Measurements from ENCODE around the gene ADIPOR2. TPM values are rescaled to one million over a fixed set of nuclear protein-coding genes. Genes with fewer than 3 reads are reported as not detected.

ADIPOR2 gene
- total and polyA plus RNA-seq, 10 of the 15 experiments (the other 5 are each of a cell fraction or from before 2014, with no cell fraction given) = 8.6 to 65.0 (median 38.0) TPM

- no peak for TF ChIP-seq SKIL (IDR thresholded peaks at IDR 0.05; ENCODE audit: low read depth, poor library complexity, severe bottlenecking)
- no peak for TF ChIP-seq KLF5 (IDR thresholded peaks at IDR 0.05; ENCODE audit: partially characterized antibody)
- no peak for TF ChIP-seq FOXK2 (IDR thresholded peaks at IDR 0.05)
Observed at GRCh38 chr12:1827826-1828805, 137.2 kb downstream of the ADIPOR2 start (continued).

GRCh38 chr12:1828856-1829255 lies 138.0 kb downstream of the ADIPOR2 start:
- 63% methylated on average over 16 of the region's 16 CpGs for WGBS (ENCODE audit: insufficient coverage, insufficient replicate concordance, low lambda C conversion rate, missing lambda C conversion rate)
- POLR2A ChIA-PET = no interaction called here
- Histone ChIP-seq H3K27me3 (replicated peaks in 1 of 2; ENCODE audit: control insufficient read depth in 2 of 2, insufficient read depth in 2 of 2, low read length in 1 of 2) (peaks cover 2 to 4% of the 10 kb centered on the region in 2 experiments; a peak in 3 of 4 replicates), H3K79me2 (ENCODE audit: control insufficient read depth, insufficient read depth, low read length) (no peaks in the 10 kb centered on the region), H3K4me2 (ENCODE audit: control insufficient read depth, insufficient read depth) (no peak overlapping the region), H3K27ac (ENCODE audit: control insufficient read depth, insufficient read depth) (no peak overlapping the region), H3K4me3 (no peak overlapping the region), H3K9ac (ENCODE audit: control insufficient read depth, insufficient read depth, low read length) (no peak overlapping the region), H3K36me3 (ENCODE audit: control insufficient read depth in 2 of 2, insufficient read depth in 2 of 2, low read length in 1 of 2) (no peaks in the 10 kb centered on the region), H3K9me3 (replicated peaks; ENCODE audit: control insufficient read depth, insufficient read depth, low read length) (no peaks in the 10 kb centered on the region), H4K20me1 (ENCODE audit: control insufficient read depth, insufficient read depth) (no peaks in the 10 kb centered on the region), H3K4me1 (ENCODE audit: control insufficient read depth, insufficient read depth, low read length) (no peaks in the 10 kb centered on the region), H2AFZ (ENCODE audit: control insufficient read depth, low read depth, low read length) (no peak overlapping the region)
- DNase-seq (ENCODE audit: low read depth, low spot score) (no peak), ATAC-seq (no peak), FAIRE-seq (no peak)
- intact Hi-C loops (cut with micrococcal nuclease; ENCODE audit: unreplicated experiment) (no loop called here), in situ Hi-C loops (cut with MboI) (no loop called here)
- SMC1A ChIA-PET (ENCODE audit: uncharacterized antibody, unreplicated experiment) = no interaction called here
- CTCF ChIA-PET = no interaction called here
- no TSS peak for BruUV-seq (replicated peaks)
- RAD21 ChIA-PET (ENCODE audit: unreplicated experiment) = no interaction called here
- no peak for TF ChIP-seq POLR2AphosphoS5 (IDR thresholded peaks at IDR 0.05; ENCODE audit: low read length)
- TF ChIP-seq MTA2 (IDR thresholded peaks at IDR 0.05; ENCODE audit: low read depth) = no peak
- no peak for TF ChIP-seq BHLHE40 (IDR thresholded peaks at IDR 0.05; ENCODE audit: borderline replicate concordance in 1 of 2, low read depth in 2 of 2, low read length in 1 of 2)
- TF ChIP-seq SKIL (IDR thresholded peaks at IDR 0.05; ENCODE audit: low read depth, poor library complexity, severe bottlenecking) = no peak
- TF ChIP-seq, protein P1, sequence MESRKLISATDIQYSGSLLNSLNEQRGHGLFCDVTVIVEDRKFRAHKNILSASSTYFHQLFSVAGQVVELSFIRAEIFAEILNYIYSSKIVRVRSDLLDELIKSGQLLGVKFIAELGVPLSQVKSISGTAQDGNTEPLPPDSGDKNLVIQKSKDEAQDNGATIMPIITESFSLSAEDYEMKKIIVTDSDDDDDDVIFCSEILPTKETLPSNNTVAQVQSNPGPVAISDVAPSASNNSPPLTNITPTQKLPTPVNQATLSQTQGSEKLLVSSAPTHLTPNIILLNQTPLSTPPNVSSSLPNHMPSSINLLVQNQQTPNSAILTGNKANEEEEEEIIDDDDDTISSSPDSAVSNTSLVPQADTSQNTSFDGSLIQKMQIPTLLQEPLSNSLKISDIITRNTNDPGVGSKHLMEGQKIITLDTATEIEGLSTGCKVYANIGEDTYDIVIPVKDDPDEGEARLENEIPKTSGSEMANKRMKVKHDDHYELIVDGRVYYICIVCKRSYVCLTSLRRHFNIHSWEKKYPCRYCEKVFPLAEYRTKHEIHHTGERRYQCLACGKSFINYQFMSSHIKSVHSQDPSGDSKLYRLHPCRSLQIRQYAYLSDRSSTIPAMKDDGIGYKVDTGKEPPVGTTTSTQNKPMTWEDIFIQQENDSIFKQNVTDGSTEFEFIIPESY (IDR thresholded peaks at IDR 0.05) = no peak
- no peak for TF ChIP-seq RAD51 (IDR thresholded peaks at IDR 0.05)
- TF ChIP-seq CBX5 (IDR thresholded peaks at IDR 0.05; ENCODE audit: low read depth) = no peak
- no peak for TF ChIP-seq DPF2 (IDR thresholded peaks at IDR 0.05)

Data from GM12878 (cell line).